ENCODE measurements around the gene ARPC5L. TPM values are rescaled to one million over a fixed set of nuclear protein-coding genes. Genes with fewer than 3 reads are reported as not detected.

Gene ARPC5L
- total and polyA plus RNA-seq, 2 donors from 2014 or later, result 31.7 to 52.7 TPM

GRCh38 chr9:124886461-124886860 is 24.5 kb downstream of the ARPC5L start:
- Histone ChIP-seq H3K4me1 (ENCODE audit: control insufficient read depth in 2 of 3, insufficient read depth in 2 of 3, low read depth in 1 of 3, low read length in 3 of 3) (no peaks in the 10 kb centered on the region), H3K27me3 (ENCODE audit: control insufficient read depth, insufficient read depth, low read length) (no peaks in the 10 kb centered on the region), H3K4me3 (ENCODE audit: low read length in 3 of 3) (no peak overlapping the region), H3K36me3 (ENCODE audit: control insufficient read depth in 2 of 3, insufficient read depth in 3 of 3, low read length in 3 of 3) (peaks cover 3 to 62% (median 41%) of the 10 kb centered on the region in 3 donors), H3K9me3 (ENCODE audit: control insufficient read depth in 2 of 3, insufficient read depth in 1 of 3, low read length in 3 of 3) (no peaks in the 10 kb centered on the region), H3K27ac (ENCODE audit: low read depth in 2 of 2, low read length in 2 of 2) (no peak overlapping the region), H3K9ac (ENCODE audit: low read length in 3 of 3) (no peak overlapping the region)
- no peak for DNase-seq
- intact Hi-C loops (cut with DNase I), result no loop called here
- no peak for FAIRE-seq
- no peak for TF ChIP-seq CTCF (IDR thresholded peaks at IDR 0.05; ENCODE audit: borderline replicate concordance, extremely low read depth, insufficient read depth)

- no peak overlapping the region for H3K9ac ChIP-seq (ENCODE audit: low read length in 3 of 3)
- no peak for TF ChIP-seq CTCF (IDR thresholded peaks at IDR 0.05; ENCODE audit: borderline replicate concordance, extremely low read depth, insufficient read depth)
- peaks cover 3 to 62% (median 39%) of the 10 kb centered on the region in 3 donors for H3K36me3 ChIP-seq (ENCODE audit: control insufficient read depth in 2 of 3, insufficient read depth in 3 of 3, low read length in 3 of 3)
- H3K4me3 ChIP-seq (ENCODE audit: low read length in 3 of 3), result no peak overlapping the region
- no peak overlapping the region for H3K27ac ChIP-seq (ENCODE audit: low read depth in 2 of 2, low read length in 2 of 2)
- DNase-seq (no peak), FAIRE-seq (no peak)
- no peaks in the 10 kb centered on the region for H3K27me3 ChIP-seq (ENCODE audit: control insufficient read depth, insufficient read depth, low read length)
- no peaks in the 10 kb centered on the region for H3K4me1 ChIP-seq (ENCODE audit: control insufficient read depth in 2 of 3, insufficient read depth in 2 of 3, low read depth in 1 of 3, low read length in 3 of 3)
- intact Hi-C loops (cut with DNase I), result no loop called here
- H3K9me3 ChIP-seq (ENCODE audit: control insufficient read depth in 2 of 3, insufficient read depth in 1 of 3, low read length in 3 of 3), result no peaks in the 10 kb centered on the region
Measured at GRCh38 chr9:124886866-124887492, 25.0 kb downstream of the ARPC5L start.

GRCh38 chr9:124887832-124888231 is 25.9 kb downstream of the ARPC5L start:
- peaks cover 3 to 62% (median 37%) of the 10 kb centered on the region in 3 donors for H3K36me3 ChIP-seq (ENCODE audit: control insufficient read depth in 2 of 3, insufficient read depth in 3 of 3, low read length in 3 of 3)
- DNase-seq (no peak), FAIRE-seq (no peak)
- intact Hi-C loops (cut with DNase I), result no loop called here
- H3K27ac ChIP-seq (ENCODE audit: low read depth in 2 of 2, low read length in 2 of 2), result no peak overlapping the region
- H3K4me3 ChIP-seq (ENCODE audit: low read length in 3 of 3), result no peak overlapping the region
- no peaks in the 10 kb centered on the region for H3K9me3 ChIP-seq (ENCODE audit: control insufficient read depth in 2 of 3, insufficient read depth in 1 of 3, low read length in 3 of 3)
- no peak for TF ChIP-seq CTCF (IDR thresholded peaks at IDR 0.05; ENCODE audit: borderline replicate concordance, extremely low read depth, insufficient read depth)
- no peak overlapping the region for H3K9ac ChIP-seq (ENCODE audit: low read length in 3 of 3)
- no peaks in the 10 kb centered on the region for H3K27me3 ChIP-seq (ENCODE audit: control insufficient read depth, insufficient read depth, low read length)
- no peaks in the 10 kb centered on the region for H3K4me1 ChIP-seq (ENCODE audit: control insufficient read depth in 2 of 3, insufficient read depth in 2 of 3, low read depth in 1 of 3, low read length in 3 of 3)

- no peak overlapping the region for H3K4me3 ChIP-seq (ENCODE audit: low read length in 3 of 3)
- H3K27ac ChIP-seq (ENCODE audit: low read depth in 2 of 2, low read length in 2 of 2), result no peak overlapping the region
- no peaks in the 10 kb centered on the region for H3K4me1 ChIP-seq (ENCODE audit: control insufficient read depth in 2 of 3, insufficient read depth in 2 of 3, low read depth in 1 of 3, low read length in 3 of 3)
- H3K9me3 ChIP-seq (ENCODE audit: control insufficient read depth in 2 of 3, insufficient read depth in 1 of 3, low read length in 3 of 3), result no peaks in the 10 kb centered on the region
- intact Hi-C loops (cut with DNase I), result no loop called here
- H3K9ac ChIP-seq (ENCODE audit: low read length in 3 of 3), result no peak overlapping the region
- DNase-seq, result no peak
- peaks cover 5 to 66% (median 37%) of the 10 kb centered on the region in 3 donors for H3K36me3 ChIP-seq (ENCODE audit: control insufficient read depth in 2 of 3, insufficient read depth in 3 of 3, low read length in 3 of 3)
- TF ChIP-seq CTCF (IDR thresholded peaks at IDR 0.05; ENCODE audit: borderline replicate concordance, extremely low read depth, insufficient read depth), result no peak
- no peak for FAIRE-seq
- H3K27me3 ChIP-seq (ENCODE audit: control insufficient read depth, insufficient read depth, low read length), result no peaks in the 10 kb centered on the region
Measured at GRCh38 chr9:124889006-124889405, 27.1 kb downstream of the ARPC5L start.
